ENCODE data around the gene GAB1. TPM values are rescaled to one million over a fixed set of nuclear protein-coding genes. Genes with fewer than 3 reads are reported as not detected.

GAB1 gene
- total and polyA plus RNA-seq, 2 donors (not counting 1 experiment from before 2014, with no cell fraction given): 4.7 to 10.8 TPM

- Histone ChIP-seq H2AFZ (ENCODE audit: insufficient read depth, low read depth, low read length, poor library complexity, severe bottlenecking) (peak overlapping the region; percentile 2), H3K27ac (ENCODE audit: low read length in 2 of 2) (peak overlapping the region in 1 of 2 donors; percentile 35), H3K36me3 (replicated peaks in 1 of 2; ENCODE audit: control extremely low read depth in 1 of 2, control insufficient read depth in 1 of 2, extremely low read depth in 1 of 2, insufficient read depth in 2 of 2, low read length in 1 of 2) (no peaks in the 10 kb centered on the region), H3K9ac (ENCODE audit: low read length) (no peak overlapping the region), H3K4me2 (replicated peaks; ENCODE audit: low read depth, low read length, poor library complexity, severe bottlenecking) (peak overlapping the region; percentile 7), H3K79me2 (ENCODE audit: control insufficient read depth, insufficient read depth, low read length) (no peaks in the 10 kb centered on the region), H3K9me3 (ENCODE audit: control extremely low read depth in 1 of 3, control insufficient read depth in 2 of 3, insufficient read depth in 1 of 3, low read length in 2 of 3) (no peaks in the 10 kb centered on the region), H3K4me3 (ENCODE audit: control extremely low read depth in 1 of 5, extremely low read depth in 1 of 5, insufficient read depth in 1 of 5, low read depth in 2 of 5, low read length in 4 of 5) (no peak overlapping the region), H3K27me3 (replicated peaks in 1 of 4; ENCODE audit: control extremely low read depth in 1 of 4, control insufficient read depth in 3 of 4, insufficient read depth in 4 of 4, low read length in 3 of 4) (no peaks in the 10 kb centered on the region), H4K20me1 (ENCODE audit: control insufficient read depth, insufficient read depth, low read length, poor library complexity, severe bottlenecking) (no peaks in the 10 kb centered on the region), H3K4me1 (ENCODE audit: control insufficient read depth in 2 of 2, insufficient read depth in 2 of 2, low read length in 2 of 2) (peaks cover 9 to 10% of the 10 kb centered on the region in 2 donors)
- Mint-ChIP-seq H3K27me3 (peaks cover 4% of the 10 kb centered on the region), H3K9me3 (ENCODE audit: insufficient read depth) (no peaks in the 10 kb centered on the region), H3K27ac (no peak overlapping the region), H3K4me1 (peaks cover 15% of the 10 kb centered on the region), H3K4me3 (no peak overlapping the region)
- ATAC-seq (ENCODE audit: low read depth) (no peak), DNase-seq (peak; percentile 38)
- TF ChIP-seq CTCF (IDR thresholded peaks at IDR 0.05) (no peak), EZH2 (IDR thresholded peaks at IDR 0.05; ENCODE audit: borderline replicate concordance, insufficient read depth, low read depth, low read length, poor library complexity, severe bottlenecking) (no peak)
- ChIA-PET CTCF (no interaction called here), POLR2A (no interaction called here)
- intact Hi-C loops (cut with micrococcal nuclease): no loop called here
- WGBS (ENCODE audit: insufficient coverage): no CpG with 5 or more reads among the region's 1 CpG
Observed at GRCh38 chr4:143473334-143474126, 136.9 kb downstream of the GAB1 start.

GRCh38 chr4:143477487-143477886 is 140.8 kb downstream of the GAB1 start:
- Histone ChIP-seq H3K4me3 (ENCODE audit: control extremely low read depth in 1 of 5, extremely low read depth in 1 of 5, insufficient read depth in 1 of 5, low read depth in 2 of 5, low read length in 4 of 5) (no peak overlapping the region), H2AFZ (ENCODE audit: insufficient read depth, low read depth, low read length, poor library complexity, severe bottlenecking) (no peak overlapping the region), H3K9me3 (ENCODE audit: control extremely low read depth in 1 of 3, control insufficient read depth in 2 of 3, insufficient read depth in 1 of 3, low read length in 2 of 3) (no peaks in the 10 kb centered on the region), H4K20me1 (ENCODE audit: control insufficient read depth, insufficient read depth, low read length, poor library complexity, severe bottlenecking) (no peaks in the 10 kb centered on the region), H3K4me2 (replicated peaks; ENCODE audit: low read depth, low read length, poor library complexity, severe bottlenecking) (no peak overlapping the region), H3K9ac (ENCODE audit: low read length) (no peak overlapping the region), H3K27me3 (replicated peaks in 1 of 4; ENCODE audit: control extremely low read depth in 1 of 4, control insufficient read depth in 3 of 4, insufficient read depth in 4 of 4, low read length in 3 of 4) (no peaks in the 10 kb centered on the region), H3K36me3 (replicated peaks in 1 of 2; ENCODE audit: control extremely low read depth in 1 of 2, control insufficient read depth in 1 of 2, extremely low read depth in 1 of 2, insufficient read depth in 2 of 2, low read length in 1 of 2) (no peaks in the 10 kb centered on the region), H3K4me1 (ENCODE audit: control insufficient read depth in 2 of 2, insufficient read depth in 2 of 2, low read length in 2 of 2) (peaks cover 9 to 10% of the 10 kb centered on the region in 2 donors), H3K79me2 (ENCODE audit: control insufficient read depth, insufficient read depth, low read length) (no peaks in the 10 kb centered on the region), H3K27ac (ENCODE audit: low read length in 2 of 2) (no peak overlapping the region)
- ChIA-PET POLR2A (no interaction called here), CTCF (no interaction called here)
- no peaks in the 10 kb centered on the region for H3K9me3 Mint-ChIP-seq (ENCODE audit: insufficient read depth)
- peaks cover 14% of the 10 kb centered on the region for H3K4me1 Mint-ChIP-seq
- H3K4me3 Mint-ChIP-seq: no peak overlapping the region
- WGBS (ENCODE audit: insufficient coverage): 100% methylated on average over 1 of the region's 2 CpGs
- ATAC-seq (ENCODE audit: low read depth) (no peak), DNase-seq (no peak)
- intact Hi-C loops (cut with micrococcal nuclease): no loop called here
- H3K27ac Mint-ChIP-seq: no peak overlapping the region
- TF ChIP-seq CTCF (IDR thresholded peaks at IDR 0.05) (no peak), EZH2 (IDR thresholded peaks at IDR 0.05; ENCODE audit: borderline replicate concordance, insufficient read depth, low read depth, low read length, poor library complexity, severe bottlenecking) (no peak)
- H3K27me3 Mint-ChIP-seq: no peaks in the 10 kb centered on the region
